Osteocyte (in vitro differentiated cells): Measurements from ENCODE around the gene CCN5. TPM values are rescaled to one million over a fixed set of nuclear protein-coding genes. Genes with fewer than 3 reads are reported as not detected.
A peak's percentile ranks its signal among the peaks of the same experiment; 100 is the strongest.

ENCODE experiments used
- DNase-seq: peaks from one replicate; pipeline ENCODE4 v3.0.0; 2021; ENCODE audit warnings: mixed read lengths; ENCODE audit not compliant: unreplicated experiment; ENCODE audit errors: extremely low spot score
- H3K27ac Mint-ChIP-seq: one replicate; pipeline ENCODE4 v1.8.0; 2021; ENCODE audit warnings: mild to moderate bottlenecking, mixed read lengths; ENCODE audit not compliant: unreplicated experiment
- H3K27me3 Mint-ChIP-seq: one replicate; pipeline ENCODE4 v1.8.0; 2021; ENCODE audit warnings: mixed read lengths; ENCODE audit not compliant: unreplicated experiment
- H3K36me3 Mint-ChIP-seq: one replicate; pipeline ENCODE4 v1.8.0; 2021; ENCODE audit warnings: mixed read lengths; ENCODE audit not compliant: unreplicated experiment
- H3K4me1 Mint-ChIP-seq: one replicate; pipeline ENCODE4 v1.8.0; 2021; ENCODE audit warnings: mixed read lengths; ENCODE audit not compliant: unreplicated experiment
- H3K4me3 Mint-ChIP-seq: one replicate; pipeline ENCODE4 v1.8.0; 2021; ENCODE audit warnings: mild to moderate bottlenecking, moderate library complexity, mixed read lengths; ENCODE audit not compliant: unreplicated experiment
- H3K9me3 Mint-ChIP-seq: one replicate; pipeline ENCODE4 v1.8.0; 2021; ENCODE audit warnings: mixed read lengths; ENCODE audit not compliant: unreplicated experiment
- total RNA-seq: library from RNA; stranded (reverse); gene quantifications from 2 replicates; pipeline ENCODE4 v1.2.1, GENCODE V29; 2021
- TF ChIP-seq, protein P1 (sequence below): fragments of 200-600 bp; sonication (generic); IDR thresholded peaks from 2 replicates; pipeline ENCODE4 v1.5.0; 2021; ENCODE audit warnings: antibody characterized with exemption, mild to moderate bottlenecking, moderate library complexity

Gene CCN5
- total RNA-seq, 1 donor from 2014 or later: 18.2 TPM

DNA sequence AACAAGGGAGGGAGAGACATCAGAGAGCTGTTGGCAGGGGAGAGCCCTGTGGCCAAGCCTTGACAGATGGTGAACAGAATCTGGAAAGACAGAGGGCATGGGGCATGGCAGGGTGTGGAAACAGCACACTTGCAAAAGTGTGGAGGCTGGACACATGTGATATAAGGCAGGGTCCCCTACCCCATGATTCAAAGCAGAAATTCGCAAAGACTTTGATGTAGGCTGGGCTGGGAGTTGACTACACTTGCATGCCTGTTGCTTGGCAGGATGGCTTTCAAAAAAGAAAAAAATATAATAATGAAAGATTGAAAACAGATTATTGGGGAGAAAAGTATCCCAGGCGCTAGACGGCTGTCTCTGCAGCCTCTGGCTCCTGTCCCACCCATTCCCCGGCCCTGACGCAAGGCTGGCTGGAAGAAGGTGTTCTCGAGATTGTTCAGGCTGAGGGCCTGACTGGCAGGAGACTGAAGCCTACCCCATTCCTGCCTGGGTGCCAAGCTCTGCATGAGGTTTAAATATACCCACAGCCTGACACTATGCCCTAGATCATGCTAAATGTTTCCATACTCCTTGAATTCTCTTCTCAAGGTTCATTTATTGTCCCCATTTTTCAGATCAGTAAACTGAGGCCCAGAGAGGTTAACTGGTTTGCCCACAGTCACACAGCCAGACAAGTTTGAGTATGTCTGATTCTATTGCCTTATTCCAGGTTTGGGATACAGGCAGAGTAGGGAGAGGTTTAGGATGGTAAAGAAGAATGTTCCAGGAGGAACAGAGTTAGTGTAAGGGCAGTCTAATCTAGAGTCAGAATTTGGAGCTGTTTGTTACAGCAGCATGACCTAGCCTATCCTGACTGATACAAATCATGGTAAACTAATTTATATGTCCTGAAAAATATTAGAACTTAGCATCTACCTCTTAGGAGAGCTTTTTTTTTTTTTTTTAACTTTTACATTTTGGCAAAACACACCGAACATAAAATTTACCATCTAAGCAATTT, 23.4 kb upstream of the CCN5 start:
- Mint-ChIP-seq H3K4me3 (no peak overlapping the region), H3K27me3 (no peaks in the 10 kb centered on the region), H3K36me3 (peaks cover 3% of the 10 kb centered on the region), H3K27ac (peak overlapping the region; percentile 95), H3K4me1 (peaks cover 67% of the 10 kb centered on the region), H3K9me3 (peaks cover 11% of the 10 kb centered on the region)
- no peak for DNase-seq
- TF ChIP-seq, protein P1, sequence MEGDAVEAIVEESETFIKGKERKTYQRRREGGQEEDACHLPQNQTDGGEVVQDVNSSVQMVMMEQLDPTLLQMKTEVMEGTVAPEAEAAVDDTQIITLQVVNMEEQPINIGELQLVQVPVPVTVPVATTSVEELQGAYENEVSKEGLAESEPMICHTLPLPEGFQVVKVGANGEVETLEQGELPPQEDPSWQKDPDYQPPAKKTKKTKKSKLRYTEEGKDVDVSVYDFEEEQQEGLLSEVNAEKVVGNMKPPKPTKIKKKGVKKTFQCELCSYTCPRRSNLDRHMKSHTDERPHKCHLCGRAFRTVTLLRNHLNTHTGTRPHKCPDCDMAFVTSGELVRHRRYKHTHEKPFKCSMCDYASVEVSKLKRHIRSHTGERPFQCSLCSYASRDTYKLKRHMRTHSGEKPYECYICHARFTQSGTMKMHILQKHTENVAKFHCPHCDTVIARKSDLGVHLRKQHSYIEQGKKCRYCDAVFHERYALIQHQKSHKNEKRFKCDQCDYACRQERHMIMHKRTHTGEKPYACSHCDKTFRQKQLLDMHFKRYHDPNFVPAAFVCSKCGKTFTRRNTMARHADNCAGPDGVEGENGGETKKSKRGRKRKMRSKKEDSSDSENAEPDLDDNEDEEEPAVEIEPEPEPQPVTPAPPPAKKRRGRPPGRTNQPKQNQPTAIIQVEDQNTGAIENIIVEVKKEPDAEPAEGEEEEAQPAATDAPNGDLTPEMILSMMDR: no peak

DNA sequence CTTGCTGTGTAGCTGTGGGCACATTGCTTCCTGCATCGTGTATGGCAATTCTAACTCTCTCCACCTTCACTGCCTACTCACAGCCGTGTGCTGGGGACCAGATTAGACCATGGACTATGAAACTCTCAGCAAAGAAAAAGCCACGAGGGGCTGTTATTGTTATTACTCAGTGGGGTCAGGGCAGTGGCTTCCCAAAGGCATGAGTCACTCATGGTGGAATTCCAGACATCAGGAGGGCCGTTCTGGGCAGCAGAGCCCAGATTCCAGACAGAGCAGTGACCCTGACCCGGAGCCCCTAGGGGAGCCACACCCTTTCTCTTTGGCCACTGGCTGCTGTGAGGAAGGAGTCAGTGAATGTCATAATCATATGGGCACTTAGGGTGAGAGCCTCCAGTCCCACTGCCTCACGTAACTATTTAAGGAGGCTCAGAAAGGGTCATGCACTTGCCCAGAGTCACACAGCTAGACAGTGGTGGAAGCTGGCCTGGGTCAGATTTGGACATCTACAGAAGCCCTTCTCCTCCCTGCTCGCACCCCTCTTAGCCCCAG, 22.2 kb upstream of the CCN5 start:
- TF ChIP-seq, protein P1: no peak
- peak; percentile 93 for DNase-seq
- peaks cover 3% of the 10 kb centered on the region for H3K36me3 Mint-ChIP-seq

DNA sequence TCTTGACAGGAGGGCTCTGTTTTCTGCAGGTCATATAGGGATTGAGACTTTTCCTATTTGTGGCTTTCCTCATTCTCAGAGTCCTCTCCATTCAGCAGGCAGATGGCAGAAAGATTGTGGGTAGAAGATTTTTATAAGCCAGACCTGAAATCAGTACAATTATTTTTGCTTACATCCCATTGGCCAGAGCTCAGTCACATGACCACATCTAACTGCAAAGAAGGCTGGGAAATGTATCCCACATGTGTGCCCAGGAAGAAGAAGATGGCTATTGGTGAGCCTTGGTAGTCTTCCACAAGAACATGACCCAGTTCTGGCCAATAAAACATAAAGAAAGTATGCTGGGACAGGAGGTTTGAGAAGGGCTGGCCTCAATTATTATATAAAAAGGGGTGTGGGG, 21.5 kb upstream of the CCN5 start:
- peak overlapping the region; percentile 95 for H3K27ac Mint-ChIP-seq
- peaks cover 4% of the 10 kb centered on the region for H3K9me3 Mint-ChIP-seq
- TF ChIP-seq, protein P1: no peak
- no peaks in the 10 kb centered on the region for H3K36me3 Mint-ChIP-seq
- no peak overlapping the region for H3K4me3 Mint-ChIP-seq
- no peaks in the 10 kb centered on the region for H3K27me3 Mint-ChIP-seq
- no peak for DNase-seq
- H3K4me1 Mint-ChIP-seq: peaks cover 77% of the 10 kb centered on the region

More for the DNA sequence above, 22.2 kb upstream of the CCN5 start:
- Mint-ChIP-seq H3K27ac (peak overlapping the region; percentile 95), H3K9me3 (peaks cover 4% of the 10 kb centered on the region), H3K4me1 (peaks cover 74% of the 10 kb centered on the region), H3K4me3 (no peak overlapping the region), H3K27me3 (no peaks in the 10 kb centered on the region)

DNA sequence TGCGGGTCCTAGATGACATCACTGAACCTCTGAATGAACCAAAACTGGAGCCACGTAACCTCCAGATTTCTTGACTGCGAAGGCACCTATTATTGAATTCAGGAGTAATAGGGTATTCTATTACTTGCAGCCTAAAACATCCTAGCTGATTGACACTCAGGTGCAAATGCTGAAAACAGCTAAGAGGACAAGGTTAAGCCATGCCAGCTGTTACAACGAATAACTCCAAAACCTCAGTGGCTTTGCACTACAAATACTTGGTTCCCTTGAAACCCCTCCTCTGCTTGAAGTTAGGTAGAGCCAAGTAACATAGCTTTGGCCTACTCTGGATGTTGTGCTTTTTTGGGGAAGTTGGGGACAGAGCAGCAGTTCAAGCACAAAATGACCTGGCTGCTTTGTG, 21.0 kb upstream of the CCN5 start:
- H3K9me3 Mint-ChIP-seq: peaks cover 4% of the 10 kb centered on the region
- TF ChIP-seq, protein P1: no peak
- H3K4me1 Mint-ChIP-seq: peaks cover 82% of the 10 kb centered on the region
- peak overlapping the region; percentile 95 for H3K27ac Mint-ChIP-seq
- H3K36me3 Mint-ChIP-seq: no peaks in the 10 kb centered on the region
- no peak for DNase-seq
- no peak overlapping the region for H3K4me3 Mint-ChIP-seq
- no peaks in the 10 kb centered on the region for H3K27me3 Mint-ChIP-seq

DNA sequence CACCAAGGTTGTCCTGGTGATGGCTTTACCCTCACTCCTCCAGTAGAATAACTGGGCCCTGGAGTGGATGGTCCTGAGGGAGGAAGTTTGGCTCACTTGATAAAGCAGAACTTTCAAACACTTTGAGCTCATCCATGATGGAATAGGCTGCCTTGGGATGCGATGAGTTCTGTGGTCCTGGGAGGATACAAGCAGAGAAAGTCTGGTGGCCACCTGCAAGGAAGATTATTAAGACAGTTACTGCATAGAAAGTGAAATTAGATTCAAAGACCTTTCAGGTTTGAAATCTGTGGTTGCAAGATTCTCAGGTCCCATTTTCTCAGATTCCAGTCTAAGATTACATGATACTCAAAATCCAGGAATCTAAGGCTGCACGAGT, 19.9 kb upstream of the CCN5 start:
- H3K27ac Mint-ChIP-seq: peak overlapping the region; percentile 95
- no peak overlapping the region for H3K4me3 Mint-ChIP-seq
- peaks cover 4% of the 10 kb centered on the region for H3K9me3 Mint-ChIP-seq
- no peaks in the 10 kb centered on the region for H3K27me3 Mint-ChIP-seq
- DNase-seq: no peak
- TF ChIP-seq, protein P1: no peak
- H3K4me1 Mint-ChIP-seq: peaks cover 86% of the 10 kb centered on the region
- H3K36me3 Mint-ChIP-seq: no peaks in the 10 kb centered on the region
